ENCODE measurements around the gene PSMD13.

The PSMD13 gene

DNA sequence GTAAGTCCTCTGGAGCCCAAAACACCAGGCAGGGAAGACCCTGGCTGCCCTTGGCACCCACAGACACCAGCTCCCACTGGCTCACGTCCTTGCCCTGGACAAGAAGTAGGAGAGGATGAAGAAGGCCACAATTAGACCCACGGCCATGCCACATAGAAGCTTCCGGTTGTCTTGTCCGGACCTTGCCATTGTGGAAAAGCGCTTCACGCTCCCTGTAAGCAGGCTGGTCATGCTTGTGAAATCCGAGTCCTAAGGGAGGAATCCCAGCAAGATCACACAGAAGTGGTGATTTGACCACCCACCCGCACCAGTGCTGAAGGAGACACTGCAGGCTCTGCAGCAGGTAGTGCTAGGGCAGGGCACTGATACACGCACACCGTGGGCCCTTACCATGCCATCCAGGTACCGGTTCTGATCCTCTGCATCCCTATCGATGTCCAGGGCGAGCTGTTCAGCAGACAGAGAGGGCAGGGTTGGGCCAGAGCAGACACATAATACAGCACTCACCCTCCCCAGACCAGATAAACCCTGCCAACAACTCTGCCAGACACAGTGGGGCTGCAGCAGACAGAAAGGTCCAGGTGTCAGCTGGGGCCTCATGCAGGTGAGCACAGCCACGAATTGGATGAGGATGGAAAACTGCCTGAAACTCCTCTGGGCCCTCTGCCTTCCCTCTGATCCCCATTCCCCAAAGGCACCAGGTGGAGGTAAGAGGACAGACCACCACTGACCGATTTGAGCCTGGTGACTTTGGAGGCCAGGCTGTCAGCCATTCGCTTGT lies 31.4 kb upstream of the PSMD13 start:
- peak; percentile 12 for DNase-seq

DNA sequence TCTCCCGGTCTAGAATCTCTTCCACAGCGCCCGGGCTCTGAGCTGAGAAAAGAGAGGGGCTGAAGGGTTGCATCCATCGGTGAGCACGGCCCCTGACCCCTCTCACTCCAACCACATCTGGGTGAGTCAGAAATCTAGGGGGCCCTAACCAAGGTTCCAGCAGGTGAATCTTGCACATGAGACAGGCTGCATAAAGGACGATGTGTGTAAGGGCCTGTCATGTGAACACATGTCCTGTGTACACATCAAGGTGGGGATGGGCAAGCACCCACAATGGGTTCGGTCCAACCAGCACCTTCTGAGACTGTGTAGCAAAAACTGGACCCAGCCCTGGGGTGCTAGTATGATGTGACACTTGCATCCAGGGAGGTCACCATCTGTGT lies 30.8 kb upstream of the PSMD13 start:
- DNase-seq, result peak; percentile 7

DNA sequence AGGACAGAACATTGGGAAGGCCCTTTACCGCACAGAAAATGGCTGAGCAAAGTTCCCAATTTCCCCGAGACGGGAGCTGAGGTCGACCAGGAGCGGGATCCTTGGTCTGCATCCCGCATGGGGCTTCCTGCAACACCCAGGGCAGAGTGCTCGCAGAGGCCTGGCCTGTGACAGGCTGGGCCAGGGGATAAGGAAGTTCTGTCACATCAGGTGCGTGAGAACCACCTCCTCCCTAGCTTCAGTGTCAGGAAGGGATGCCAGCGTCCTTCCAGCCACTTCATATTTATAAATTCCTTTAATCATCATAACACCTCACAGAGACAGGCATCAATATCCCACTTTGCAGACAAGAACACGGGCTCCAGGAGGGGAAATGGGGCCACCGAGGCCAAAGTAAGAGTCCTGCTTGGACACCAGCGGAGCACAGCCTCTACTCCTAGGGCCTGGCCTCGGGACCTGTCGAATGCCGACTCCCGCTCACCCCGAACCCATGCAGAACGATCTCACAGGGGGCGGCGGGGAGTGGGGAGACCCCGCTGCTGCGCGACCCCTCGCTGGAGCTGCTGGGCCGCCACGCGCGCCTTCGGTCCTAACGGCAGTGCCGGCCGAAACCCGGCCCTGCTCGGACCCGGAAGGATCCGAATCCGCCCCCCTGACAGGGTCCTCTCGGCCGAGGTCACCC lies 30.1 kb upstream of the PSMD13 start:
- DNase-seq, result peak; percentile 19

DNA sequence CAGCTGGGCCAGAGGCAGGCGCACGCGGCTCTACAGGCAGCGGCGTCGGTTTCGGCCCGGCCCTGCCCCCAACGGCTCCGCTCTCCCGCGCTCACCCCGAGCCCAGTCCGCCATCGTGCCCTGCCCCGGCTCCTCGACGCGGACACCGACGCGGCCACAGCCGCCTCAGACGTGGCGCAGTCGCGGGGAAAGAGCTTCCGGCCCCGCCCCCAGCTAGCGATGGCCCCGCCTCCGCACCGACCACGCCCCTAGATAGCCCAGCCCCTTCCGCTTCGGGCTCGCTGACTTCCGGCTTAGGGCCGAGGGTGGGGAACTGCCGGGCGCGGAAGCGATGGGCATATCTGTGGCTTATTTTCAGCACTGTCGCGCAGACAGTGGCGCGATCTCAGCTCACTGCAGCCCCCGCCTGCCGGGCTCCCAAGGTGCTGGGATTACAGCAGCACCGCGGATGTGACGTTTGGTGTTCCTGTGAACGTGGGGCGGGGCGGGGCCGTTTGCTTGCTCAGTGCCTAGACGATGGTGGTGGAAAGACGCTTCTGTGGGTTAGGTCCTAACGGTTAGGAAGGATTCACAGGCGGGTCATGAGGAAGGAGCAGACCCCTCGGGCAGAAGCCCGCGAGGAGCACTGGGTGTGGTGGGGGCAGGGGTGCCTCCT lies 29.4 kb upstream of the PSMD13 start, which contains the start of the genes BET1L and RIC8A:
Gene BET1L (minus strand): TSS at position 192 of the 655 bp plus-strand sequence. CDS start 78 bp downstream, at position 114.
Gene RIC8A (plus strand): TSS at position 501 of the 655 bp plus-strand sequence. CDS start 1,147 bp downstream, outside the sequence.
- DNase-seq, result peak; percentile 99

DNA sequence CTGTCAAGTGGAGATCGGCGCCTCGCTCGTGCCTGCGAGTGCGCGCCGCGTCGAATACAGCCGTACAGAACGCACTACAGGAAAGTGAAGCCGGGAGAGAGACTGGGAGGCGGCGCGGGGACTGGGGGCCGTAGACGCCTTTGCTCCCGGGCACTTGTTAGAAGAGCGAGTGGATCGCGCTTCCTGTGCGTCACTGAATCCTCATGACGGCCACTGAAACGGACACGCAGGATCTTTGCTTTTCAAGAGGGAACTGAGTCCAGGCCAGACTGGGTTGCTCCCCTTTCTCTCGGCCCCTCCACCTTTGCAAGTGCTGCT lies 29.0 kb upstream of the PSMD13 start:
- DNase-seq, result peak; percentile 58

DNA sequence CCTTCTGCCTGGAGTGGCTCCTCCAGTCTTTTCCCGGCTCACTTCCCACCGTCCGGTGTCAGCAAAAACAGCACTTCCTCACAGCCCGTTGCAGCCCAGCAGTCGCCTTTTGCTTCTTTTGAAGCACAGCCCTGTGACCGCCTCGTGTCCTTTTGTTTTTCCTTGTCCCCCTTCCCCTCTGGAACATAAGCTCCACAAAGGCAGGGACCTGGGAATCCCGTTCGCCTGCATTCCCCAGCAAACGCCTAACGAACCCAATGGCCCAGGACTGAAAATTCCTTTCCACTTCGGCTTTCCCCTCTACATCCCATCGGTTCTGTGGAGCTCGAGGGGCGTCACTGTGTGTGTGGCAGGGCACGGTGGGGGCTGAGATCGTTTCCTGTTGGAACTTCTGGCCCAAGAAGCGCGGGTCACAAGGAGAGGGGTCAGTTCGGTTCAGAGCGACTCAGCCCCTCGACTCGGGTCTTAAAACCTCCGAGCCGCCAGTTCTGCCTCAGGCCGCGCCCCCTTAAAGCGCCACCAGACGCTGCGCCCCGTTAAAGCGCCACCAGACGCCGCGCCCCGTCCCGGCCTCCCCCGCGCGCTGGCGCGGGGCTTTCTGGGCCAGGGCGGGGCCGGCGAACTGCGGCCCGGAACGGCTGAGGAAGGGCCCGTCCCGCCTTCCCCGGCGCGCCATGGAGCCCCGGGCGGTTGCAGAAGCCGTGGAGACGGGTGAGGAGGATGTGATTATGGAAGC lies 28.4 kb upstream of the PSMD13 start:
- peak; percentile 83 for DNase-seq

DNA sequence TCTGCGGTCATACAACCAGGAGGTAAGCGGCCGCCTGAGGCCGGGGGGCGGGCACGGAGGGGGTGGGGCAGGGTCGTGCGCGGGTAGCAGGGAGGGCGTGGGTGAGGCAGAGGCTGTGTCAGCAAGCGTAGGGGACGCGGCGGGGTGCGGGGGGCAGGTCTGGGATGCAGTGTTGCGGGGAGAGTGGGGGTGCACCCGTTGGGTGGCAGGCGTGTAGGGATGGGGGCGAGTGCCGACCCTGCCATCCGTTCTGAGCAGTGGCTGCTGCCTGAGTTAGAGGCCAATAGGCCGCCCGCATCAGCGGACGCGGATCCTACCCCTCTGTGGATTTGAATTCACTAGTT lies 27.9 kb upstream of the PSMD13 start:
- no peak for DNase-seq

DNA sequence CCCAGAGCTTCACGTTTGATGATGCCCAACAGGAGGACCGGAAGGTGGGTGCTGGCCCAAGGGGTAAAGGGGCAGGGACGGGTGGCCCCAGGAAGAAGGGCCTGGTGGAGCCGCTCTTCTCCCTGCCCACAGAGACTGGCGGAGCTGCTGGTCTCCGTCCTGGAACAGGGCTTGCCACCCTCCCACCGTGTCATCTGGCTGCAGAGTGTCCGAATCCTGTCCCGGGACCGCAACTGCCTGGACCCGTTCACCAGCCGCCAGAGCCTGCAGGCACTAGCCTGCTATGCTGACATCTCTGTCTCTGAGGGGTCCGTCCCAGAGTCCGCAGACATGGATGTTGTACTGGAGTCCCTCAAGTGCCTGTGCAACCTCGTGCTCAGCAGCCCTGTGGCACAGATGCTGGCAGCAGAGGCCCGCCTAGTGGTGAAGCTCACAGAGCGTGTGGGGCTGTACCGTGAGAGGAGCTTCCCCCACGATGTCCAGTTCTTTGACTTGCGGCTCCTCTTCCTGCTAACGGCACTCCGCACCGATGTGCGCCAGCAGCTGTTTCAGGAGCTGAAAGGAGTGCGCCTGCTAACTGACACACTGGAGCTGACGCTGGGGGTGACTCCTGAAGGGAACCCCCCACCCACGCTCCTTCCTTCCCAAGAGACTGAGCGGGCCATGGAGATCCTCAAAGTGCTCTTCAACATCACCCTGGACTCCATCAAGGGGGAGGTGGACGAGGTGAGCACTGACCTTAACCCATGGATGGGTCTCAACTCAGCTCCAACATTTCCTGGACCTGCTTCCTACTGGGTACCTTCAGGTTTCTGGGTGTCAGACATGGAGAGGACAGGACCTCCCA lies 27.3 kb upstream of the PSMD13 start:
- DNase-seq, result peak; percentile 15

DNA sequence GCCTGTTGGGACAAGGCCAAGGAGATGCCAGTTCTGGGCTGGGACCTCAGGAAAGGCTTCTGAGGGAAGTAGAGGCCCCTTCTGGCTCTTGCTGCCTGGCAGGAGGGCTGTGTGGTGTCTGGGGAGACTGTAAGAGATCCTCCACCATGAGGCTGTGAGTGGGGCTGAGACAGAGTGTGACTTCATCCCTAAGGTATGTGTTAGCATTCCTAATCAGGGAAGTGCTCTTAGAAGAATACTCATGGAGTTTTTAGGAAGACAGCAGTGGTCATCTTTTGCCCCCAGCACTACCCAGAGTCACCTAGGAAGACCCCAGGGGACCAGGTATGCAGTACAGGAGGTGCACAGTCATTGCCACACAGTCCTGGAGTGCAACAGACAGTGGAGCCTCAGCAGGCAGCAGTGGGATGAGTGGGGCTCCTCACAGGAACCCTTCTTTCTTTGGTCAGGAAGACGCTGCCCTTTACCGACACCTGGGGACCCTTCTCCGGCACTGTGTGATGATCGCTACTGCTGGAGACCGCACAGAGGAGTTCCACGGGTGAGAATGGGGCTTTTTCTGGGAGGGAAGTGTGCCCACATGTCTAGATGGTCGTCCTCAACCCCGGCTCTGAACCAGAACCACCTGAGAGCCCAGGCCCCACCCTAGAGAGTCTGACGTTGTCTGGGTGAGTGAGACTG lies 26.5 kb upstream of the PSMD13 start:
- peak; percentile 12 for DNase-seq

DNA sequence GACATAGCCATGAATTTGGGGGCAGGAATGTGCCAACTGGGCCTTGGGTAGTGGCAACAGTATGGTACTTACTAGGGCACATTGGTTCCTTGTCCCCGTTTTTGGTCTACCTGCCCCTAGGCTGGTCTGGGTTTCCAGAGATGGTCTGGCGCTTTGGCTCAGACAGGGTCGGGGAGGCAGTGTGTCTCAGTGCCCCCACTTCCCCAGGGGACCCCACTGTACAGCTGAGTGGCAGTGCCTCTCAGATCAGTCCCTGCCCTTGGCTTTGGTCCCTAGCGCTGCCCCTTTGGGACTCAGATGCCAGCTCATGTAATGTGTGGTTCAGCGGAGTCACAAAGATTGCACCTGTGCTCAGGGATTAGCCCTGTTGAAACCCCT lies 26.0 kb upstream of the PSMD13 start:
- DNase-seq, result no peak

DNA sequence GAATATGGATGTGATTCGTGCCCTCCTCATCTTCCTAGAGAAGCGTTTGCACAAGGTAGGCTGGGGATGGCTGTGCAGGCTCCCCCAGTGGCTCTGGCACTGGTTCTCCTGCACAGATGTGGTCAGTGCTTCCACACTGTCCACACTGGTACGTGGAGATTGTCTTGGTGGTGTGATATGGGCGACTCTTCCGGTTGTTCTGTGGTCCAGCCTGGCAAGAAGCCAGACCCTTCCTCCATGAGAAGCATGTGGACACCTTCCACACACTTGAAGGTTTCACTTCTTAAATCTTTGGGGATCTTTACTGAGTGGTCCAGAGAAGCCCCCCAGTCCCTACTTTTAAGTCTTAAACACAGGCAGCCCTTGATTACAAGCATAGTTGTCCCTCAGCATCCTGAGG lies 25.5 kb upstream of the PSMD13 start:
- DNase-seq, result no peak

DNA sequence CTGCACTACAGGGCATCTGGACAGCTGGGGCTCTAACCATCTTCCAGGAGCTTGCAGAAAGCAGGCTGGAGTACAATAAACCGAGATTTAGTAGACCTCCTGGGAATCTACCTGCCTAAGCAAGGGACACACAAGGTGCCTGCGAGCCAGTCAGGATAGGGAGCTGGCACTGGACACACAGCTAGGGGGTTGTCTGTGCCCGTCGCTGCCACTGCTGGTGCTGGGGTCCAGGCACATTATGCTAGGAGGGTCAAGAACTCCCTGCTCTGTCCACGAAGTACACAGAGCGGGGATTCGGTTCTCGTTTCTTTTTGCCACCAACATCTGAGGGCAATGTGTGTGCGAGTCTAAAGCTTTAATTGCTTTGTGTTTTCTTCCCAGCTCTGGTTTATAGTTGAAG lies 25.0 kb upstream of the PSMD13 start:
- peak; percentile 13 for DNase-seq

DNA sequence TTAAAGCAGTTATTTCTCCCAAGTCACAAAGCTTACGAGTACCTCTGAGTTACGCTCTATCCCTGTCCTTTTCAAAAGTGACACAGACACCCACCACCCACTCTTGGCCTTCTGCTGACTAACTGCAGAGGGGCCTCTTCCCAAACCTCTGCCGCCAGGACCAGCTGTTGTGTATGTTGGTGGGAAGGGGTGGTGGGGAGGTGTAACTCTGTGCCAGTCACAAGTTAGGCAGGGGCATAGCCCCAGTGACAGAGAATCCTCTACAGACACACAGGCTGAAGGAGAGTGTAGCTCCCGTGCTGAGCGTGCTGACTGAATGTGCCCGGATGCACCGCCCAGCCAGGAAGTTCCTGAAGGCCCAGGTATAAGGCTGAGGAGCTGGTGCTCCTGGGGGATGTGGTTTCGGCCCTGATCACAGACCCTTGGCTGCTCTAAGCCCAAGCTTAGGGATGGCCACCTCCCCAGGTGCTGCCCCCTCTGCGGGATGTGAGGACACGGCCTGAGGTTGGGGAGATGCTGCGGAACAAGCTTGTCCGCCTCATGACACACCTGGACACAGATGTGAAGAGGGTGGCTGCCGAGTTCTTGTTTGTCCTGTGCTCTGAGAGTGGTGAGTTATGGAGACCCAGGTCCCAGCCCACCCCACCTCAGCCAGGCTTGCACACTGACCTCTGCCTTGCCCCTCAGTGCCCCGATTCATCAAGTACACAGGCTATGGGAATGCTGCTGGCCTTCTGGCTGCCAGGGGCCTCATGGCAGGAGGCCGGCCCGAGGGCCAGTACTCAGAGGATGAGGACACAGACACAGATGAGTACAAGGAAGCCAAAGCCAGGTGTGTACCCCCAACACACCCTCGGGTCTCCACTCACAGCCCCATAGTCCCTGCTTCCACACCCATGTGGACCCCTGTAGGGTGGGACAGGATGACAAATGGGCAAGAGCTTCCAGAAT lies 24.4 kb upstream of the PSMD13 start:
- peak; percentile 12 for DNase-seq

DNA sequence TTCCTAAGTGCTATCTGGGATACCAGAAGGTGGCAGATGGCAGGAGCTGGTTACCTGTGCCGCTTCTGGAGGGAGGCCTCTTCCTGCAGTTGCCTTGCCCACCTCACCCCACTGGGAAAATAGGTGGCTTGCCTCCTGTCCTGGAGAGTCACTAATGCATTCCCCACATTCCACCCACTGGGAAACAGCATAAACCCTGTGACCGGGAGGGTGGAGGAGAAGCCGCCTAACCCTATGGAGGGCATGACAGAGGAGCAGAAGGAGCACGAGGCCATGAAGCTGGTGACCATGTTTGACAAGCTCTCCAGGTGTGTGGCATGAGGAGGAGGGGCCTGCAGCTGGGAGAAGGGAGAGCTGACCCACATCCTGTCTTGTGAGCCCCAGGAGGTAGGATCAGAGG lies 23.7 kb upstream of the PSMD13 start:
- DNase-seq, result peak; percentile 11

DNA sequence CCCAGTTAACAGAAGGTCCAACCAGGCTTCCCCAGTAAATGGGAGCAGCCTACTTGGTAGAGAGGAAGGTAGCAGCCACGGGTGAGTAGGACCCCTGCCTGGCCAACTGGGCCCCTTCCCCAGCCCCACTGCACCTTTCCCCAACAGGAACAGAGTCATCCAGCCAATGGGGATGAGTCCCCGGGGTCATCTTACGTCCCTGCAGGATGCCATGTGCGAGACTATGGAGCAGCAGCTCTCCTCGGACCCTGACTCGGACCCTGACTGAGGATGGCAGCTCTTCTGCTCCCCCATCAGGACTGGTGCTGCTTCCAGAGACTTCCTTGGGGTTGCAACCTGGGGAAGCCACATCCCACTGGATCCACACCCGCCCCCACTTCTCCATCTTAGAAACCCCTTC lies 22.7 kb upstream of the PSMD13 start:
- peak; percentile 9 for DNase-seq

DNA sequence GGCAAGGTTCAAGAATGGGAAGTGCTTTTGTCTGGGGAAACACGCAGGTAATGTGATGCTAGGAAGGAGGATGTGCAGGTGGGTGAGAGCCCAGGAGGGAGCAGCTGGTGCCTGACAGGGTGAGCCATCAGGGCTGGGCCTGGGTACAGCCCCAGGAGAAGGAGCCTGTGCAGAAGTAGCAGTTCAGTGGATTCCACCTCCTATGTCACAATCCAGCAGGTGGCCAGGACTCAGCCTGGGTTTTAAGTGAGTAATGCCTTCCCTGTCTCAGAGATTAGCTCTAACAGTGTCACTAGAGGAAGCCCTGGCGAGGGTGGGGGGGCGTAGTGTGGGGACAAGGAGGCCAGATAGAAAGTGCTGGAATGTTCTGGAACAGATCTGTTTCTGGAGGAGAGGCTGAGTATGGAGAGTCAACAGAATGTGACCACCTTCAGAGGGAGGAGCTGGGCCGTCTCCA lies 21.2 kb upstream of the PSMD13 start:
- no peak for DNase-seq

DNA sequence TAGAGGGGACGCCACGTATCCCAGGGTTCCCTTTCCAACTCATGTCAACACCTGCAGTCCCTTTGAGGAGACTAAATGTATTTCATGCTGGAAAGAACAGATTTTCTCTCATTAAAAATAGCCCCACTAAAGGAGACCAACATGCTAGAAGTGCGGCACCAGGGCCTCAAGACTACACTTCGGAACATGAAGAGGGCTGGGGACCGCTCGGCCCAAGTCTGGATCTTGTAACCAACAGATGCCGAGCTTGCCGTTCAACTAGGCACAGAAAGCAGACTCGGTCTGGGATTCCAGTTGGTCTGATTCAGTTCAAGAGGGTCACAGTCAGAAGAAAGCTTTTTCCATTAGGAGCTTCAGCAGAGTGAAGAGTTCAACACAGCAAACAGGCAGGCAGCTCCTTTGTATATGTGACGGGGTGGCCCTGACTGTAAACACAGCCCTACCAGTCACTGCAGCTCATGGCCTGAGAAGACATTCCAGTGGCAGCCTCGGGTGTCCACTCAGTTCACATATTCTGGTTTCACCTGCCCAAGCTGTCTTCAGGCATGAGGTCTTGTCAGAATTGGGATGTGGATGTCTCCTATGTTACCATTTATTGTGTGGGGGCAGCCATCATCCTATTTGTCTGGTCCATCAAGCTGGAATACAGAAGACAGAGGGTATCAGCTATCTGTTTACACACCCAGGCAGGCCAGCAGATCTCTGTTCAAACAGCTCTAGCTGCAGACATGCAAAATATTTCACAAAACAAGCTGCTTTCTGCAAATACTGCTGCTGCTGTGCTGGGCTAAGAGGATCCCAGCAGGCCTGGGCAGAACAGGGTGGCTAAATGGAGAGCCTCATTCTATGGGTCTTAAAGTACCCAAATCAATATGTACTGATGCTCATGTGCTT lies 20.4 kb upstream of the PSMD13 start:
- DNase-seq, result no peak

DNA sequence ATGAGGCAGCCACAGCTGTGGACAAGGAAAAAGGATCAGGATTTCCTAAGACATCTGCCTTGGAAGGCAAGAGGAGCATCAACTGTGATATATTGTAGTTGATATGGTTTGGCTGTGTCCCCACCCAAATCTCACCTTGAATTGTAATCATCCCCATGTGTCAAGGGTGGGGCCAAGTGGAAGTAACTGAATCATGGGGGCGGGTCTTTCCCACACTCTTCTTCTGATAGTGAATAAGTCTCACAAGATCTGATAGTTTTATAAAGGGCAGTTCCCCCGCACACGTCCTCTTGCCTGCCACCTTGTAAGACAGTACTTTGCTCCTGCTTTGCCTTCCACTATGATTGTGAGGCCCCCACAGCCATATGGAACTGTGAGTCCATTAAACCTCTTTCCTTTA lies 19.1 kb upstream of the PSMD13 start:
- DNase-seq, result no peak

DNA sequence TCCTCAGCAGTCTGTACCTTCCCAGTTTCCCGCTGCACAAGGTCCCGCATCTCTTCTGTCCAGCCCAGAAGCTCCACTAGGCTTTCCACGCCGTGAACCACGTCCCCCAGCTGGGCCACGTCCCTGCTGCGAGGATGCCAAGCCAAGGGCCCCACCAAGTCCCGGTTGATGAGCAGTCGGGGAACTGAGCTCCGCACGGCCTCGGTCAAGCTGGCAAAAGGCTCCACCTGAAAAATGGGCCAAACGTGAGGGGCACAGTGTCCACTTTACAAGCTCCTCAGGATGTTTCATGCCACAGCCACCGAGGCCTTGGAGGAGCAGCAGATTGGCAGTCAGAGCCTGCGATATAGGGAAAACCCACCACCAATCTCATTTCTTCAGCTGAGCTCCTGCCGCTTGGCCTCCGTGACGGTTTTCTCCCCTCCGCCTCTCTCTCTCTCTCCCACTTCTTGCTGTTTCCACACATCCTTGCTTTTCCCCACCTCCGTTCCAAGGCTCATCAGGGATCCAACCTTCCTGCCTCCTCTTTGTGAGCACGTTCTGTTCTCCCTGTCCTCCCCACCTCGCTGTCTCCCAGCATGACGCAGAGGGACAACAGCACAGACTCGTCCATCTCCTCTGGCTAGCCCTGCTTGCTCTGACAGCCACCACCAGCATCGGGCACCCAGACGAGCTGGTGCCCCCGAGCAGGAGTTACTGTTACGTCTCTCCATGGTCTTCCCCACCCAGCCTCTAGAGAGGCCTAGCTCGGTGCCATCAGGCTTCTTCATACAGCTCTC lies 17.8 kb upstream of the PSMD13 start:
- DNase-seq, result no peak

Measured in CD4-positive, alpha-beta T cell treated with Interleukin-15 for 1 hour (primary cell).